ENCODE data around the gene MAEA. TPM values are rescaled to one million over a fixed set of nuclear protein-coding genes. Genes with fewer than 3 reads are reported as not detected.

MAEA gene
- total RNA-seq, 2 donors from 2014 or later = 76.0 to 110 TPM

GRCh38 chr4:1379801-1380331, 90.2 kb downstream of the MAEA start:
- H3K4me1 ChIP-seq (replicated peaks) = no peaks in the 10 kb centered on the region
- no peak overlapping the region for H3K27ac ChIP-seq
- no peak for DNase-seq (ENCODE audit: low spot score)
- intact Hi-C loops (cut with DNase I) = no loop called here
- H3K4me3 ChIP-seq = no peak overlapping the region
- no peak for TF ChIP-seq POLR2A (IDR thresholded peaks at IDR 0.05)
- no peak for TF ChIP-seq POLR2AphosphoS5 (IDR thresholded peaks at IDR 0.05)
- TF ChIP-seq CTCF (IDR thresholded peaks at IDR 0.05) = no peak
- H3K9me3 ChIP-seq = no peaks in the 10 kb centered on the region
- H3K36me3 ChIP-seq = peaks cover 0 to 11% of the 10 kb centered on the region in 2 donors
- 95% methylated on average over 27 of the region's 31 CpGs for WGBS
- no peaks in the 10 kb centered on the region for H3K27me3 ChIP-seq (replicated peaks; ENCODE audit: insufficient read depth)

DNA sequence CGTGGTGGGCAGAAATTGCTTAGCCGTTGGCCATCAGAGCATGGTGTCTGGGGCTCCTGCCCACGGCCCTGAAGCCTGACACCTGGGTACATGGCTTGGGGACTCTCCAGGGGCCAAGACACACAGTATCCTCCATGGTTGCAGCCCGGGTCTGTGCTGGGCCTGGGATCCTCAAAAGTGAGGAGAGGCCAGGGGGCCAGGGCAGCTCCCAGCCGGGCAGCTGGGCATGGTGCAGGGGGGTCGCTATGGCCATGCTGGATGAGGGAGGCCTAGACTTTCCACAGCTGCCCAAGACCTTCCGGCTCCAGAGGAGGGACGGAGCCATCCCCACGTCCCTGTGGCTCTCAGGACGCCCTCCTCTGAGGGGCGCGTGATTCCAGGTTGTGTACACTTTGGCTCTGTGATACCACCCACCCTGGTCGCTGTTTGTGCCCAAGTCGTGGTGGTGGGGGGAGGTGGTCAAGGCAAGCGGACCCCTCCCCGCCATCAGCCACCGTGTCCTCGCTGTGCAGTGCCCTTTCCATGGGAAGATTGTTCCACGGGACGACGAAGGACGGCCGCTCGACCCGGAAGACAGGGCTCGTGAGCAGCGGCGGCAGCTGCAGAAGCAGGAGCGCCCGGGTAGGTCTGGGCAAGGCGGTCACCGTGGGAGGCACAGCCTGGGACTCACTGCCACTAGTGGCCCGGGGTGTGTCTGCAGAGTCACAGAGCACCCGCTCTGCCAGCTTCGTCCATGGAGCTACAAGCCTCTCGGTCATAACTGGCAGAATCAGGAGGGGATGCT, 90.9 kb downstream of the MAEA start:
- Histone ChIP-seq H3K4me3 (no peak overlapping the region), H3K9me3 (no peaks in the 10 kb centered on the region), H3K36me3 (peaks cover 0 to 11% of the 10 kb centered on the region in 2 donors), H3K27me3 (replicated peaks; ENCODE audit: insufficient read depth) (no peaks in the 10 kb centered on the region), H3K4me1 (replicated peaks) (no peaks in the 10 kb centered on the region), H3K27ac (no peak overlapping the region)
- 91% methylated on average over 36 of the region's 36 CpGs for WGBS
- TF ChIP-seq CTCF (IDR thresholded peaks at IDR 0.05) (no peak), POLR2AphosphoS5 (IDR thresholded peaks at IDR 0.05) (no peak), POLR2A (IDR thresholded peaks at IDR 0.05) (no peak)
- intact Hi-C loops (cut with DNase I) = no loop called here
- no peak for DNase-seq (ENCODE audit: low spot score)

- no peaks in the 10 kb centered on the region for H3K27me3 ChIP-seq (replicated peaks; ENCODE audit: insufficient read depth)
- WGBS = 95% methylated on average over 8 of the region's 12 CpGs
- TF ChIP-seq CTCF (IDR thresholded peaks at IDR 0.05) = no peak
- no peak for TF ChIP-seq POLR2A (IDR thresholded peaks at IDR 0.05)
- TF ChIP-seq POLR2AphosphoS5 (IDR thresholded peaks at IDR 0.05) = no peak
- no peak for DNase-seq (ENCODE audit: low spot score)
- peaks cover 0 to 11% of the 10 kb centered on the region in 2 donors for H3K36me3 ChIP-seq
- no peak overlapping the region for H3K27ac ChIP-seq
- H3K4me1 ChIP-seq (replicated peaks) = no peaks in the 10 kb centered on the region
- intact Hi-C loops (cut with DNase I) = no loop called here
- H3K4me3 ChIP-seq = no peak overlapping the region
- H3K9me3 ChIP-seq = no peaks in the 10 kb centered on the region
These were observed 91.5 kb downstream of the MAEA start for GRCh38 chr4:1381181-1381621.

DNA sequence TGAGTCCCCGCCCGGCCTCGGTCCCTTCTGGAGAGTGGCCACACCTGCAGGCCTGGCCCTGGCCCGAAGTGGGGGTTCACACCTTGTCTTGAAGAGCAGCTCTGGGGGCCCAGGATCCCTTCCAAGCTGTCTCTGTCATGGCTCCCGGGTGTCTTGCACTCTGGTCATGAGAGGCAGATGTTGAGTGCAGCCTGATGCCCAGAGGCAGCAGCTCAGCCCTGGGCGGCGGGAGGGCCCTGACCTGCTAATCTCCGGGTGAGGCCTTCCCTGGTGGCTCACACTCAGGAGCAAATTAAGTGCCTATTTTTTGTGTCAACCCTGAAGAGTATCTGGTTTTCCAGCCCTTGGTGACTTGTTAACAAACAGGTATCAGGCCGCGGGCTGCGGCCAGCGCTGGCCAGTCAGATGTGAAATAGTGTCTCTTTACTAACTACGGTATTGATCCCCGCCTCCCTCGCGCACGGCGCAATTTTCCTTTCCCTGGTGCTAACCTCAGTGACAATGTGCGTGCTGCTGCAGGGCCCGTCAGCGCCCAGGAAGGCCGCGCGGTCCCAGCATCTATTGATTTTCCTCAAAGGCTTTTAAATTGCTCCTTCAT, 92.4 kb downstream of the MAEA start:
- WGBS = 92% methylated on average over 24 of the region's 24 CpGs
- intact Hi-C loops (cut with DNase I) = no loop called here
- TF ChIP-seq POLR2A (IDR thresholded peaks at IDR 0.05) = no peak
- TF ChIP-seq POLR2AphosphoS5 (IDR thresholded peaks at IDR 0.05) = no peak
- TF ChIP-seq CTCF (IDR thresholded peaks at IDR 0.05) = no peak
- Histone ChIP-seq H3K36me3 (peaks cover 0 to 5% of the 10 kb centered on the region in 2 donors), H3K4me3 (no peak overlapping the region), H3K27me3 (replicated peaks; ENCODE audit: insufficient read depth) (no peaks in the 10 kb centered on the region), H3K9me3 (no peaks in the 10 kb centered on the region), H3K4me1 (replicated peaks) (no peaks in the 10 kb centered on the region), H3K27ac (no peak overlapping the region)
- no peak for DNase-seq (ENCODE audit: low spot score)
